Body of pancreas (tissue), 4 donors: ENCODE measurements around the gene CXXC5.
"Not testable (repeated sequence)": the region's sequence is repeated elsewhere in the genome, so short reads cannot be mapped to it uniquely, and the experiment has no call there.

Experiments
- CTCF ChIP-seq, 7 experiments: fragments of 450-650 bp in 4 of 7; fragments of 200-600 bp in 3 of 7; sonication (generic) in 3 of 7; IDR thresholded peaks; one replicate each; pipeline ENCODE4 v1.5.1; 2016 to 2019; ENCODE audit warnings: antibody characterized with exemption in 7 of 7
- POLR2A ChIP-seq, 3 donors: fragments of 450-650 bp; IDR thresholded peaks; one replicate each; pipeline ENCODE4 v1.6.1; 2016; ENCODE audit warnings: antibody characterized with exemption in 3 of 3, mild to moderate bottlenecking in 2 of 3

- not testable (repeated sequence) for TF ChIP-seq CTCF, POLR2A (IDR thresholded peaks at IDR 0.05)
These were observed 46.2 kb upstream of the CXXC5 start for GRCh38 chr5:139601948-139602347.
